SK-N-SH (cell line): ENCODE measurements around the gene MIPEP. TPM values are rescaled to one million over a fixed set of nuclear protein-coding genes. Genes with fewer than 3 reads are reported as not detected.

ENCODE experiments used
- CTCF ChIA-PET: fragments of 300-600, 350-600 bp; formaldehyde crosslinking; extraction: SDS; loops from one replicate; lab custom pipeline; 2021; lab: Yijun Ruan, JAX
- POLR2A ChIA-PET: fragments of 350-600 bp; sonication (Branson Sonifier 250); formaldehyde crosslinking; extraction: SDS; loops from one replicate; lab custom pipeline; 2020; ENCODE audit warnings: antibody characterized with exemption, inconsistent platforms; lab: Yijun Ruan, JAX
- DNase-seq: peaks from one replicate; pipeline ENCODE4 v3.0.0; 2012
- H2AFZ ChIP-seq: fragments of 200-600 bp; sonication (generic); 2 replicates; pipeline ENCODE4 v1.8.1; 2016; ENCODE audit warnings: antibody characterized with exemption, mild to moderate bottlenecking, low read depth
- H3F3A ChIP-seq: fragments of 200-600 bp; sonication (generic); replicated peaks from 2 replicates; pipeline ENCODE3; 2016; ENCODE audit warnings: antibody characterized with exemption, mild to moderate bottlenecking; ENCODE audit not compliant: insufficient read depth
- H3K27ac ChIP-seq, 2 experiments: fragments of 200-500 bp in 1 of 2; fragments of 200-600 bp in 1 of 2; sonication (Bioruptor generic) in 1 of 2; sonication (generic), shearing (Covaris generic) in 1 of 2; 2 replicates each; pipeline versions ENCODE4 v1.5.1 to v1.6.1; 2014 to 2016; ENCODE audit warnings: low read depth in 2 of 2, inconsistent platforms in 1 of 2, low read length in 1 of 2, mild to moderate bottlenecking in 1 of 2, mixed read lengths in 1 of 2
- H3K27me3 ChIP-seq: fragments of 200-600 bp; sonication (generic), shearing (Covaris generic); 2 replicates; pipeline ENCODE4 v1.6.1; 2016; ENCODE audit warnings: mixed run types; ENCODE audit not compliant: insufficient read depth
- H3K36me3 ChIP-seq, 2 experiments: fragments of 200-500 bp in 1 of 2; fragments of 200-600 bp in 1 of 2; sonication (Bioruptor generic) in 1 of 2; sonication (generic) in 1 of 2; replicated peaks in 1 of 2; 2 replicates each; pipeline versions ENCODE3 to v1.5.1; 2014 to 2016; ENCODE audit warnings: low read length in 1 of 2, mild to moderate bottlenecking in 1 of 2; ENCODE audit not compliant: insufficient read depth in 2 of 2, control insufficient read depth in 1 of 2
- H3K4me1 ChIP-seq, 2 experiments: fragments of 200-500 bp in 1 of 2; fragments of 200-600 bp in 1 of 2; sonication (Bioruptor generic) in 1 of 2; sonication (generic), shearing (Covaris generic) in 1 of 2; 2 replicates each; pipeline versions ENCODE4 v1.5.1 to v1.6.1; 2014 to 2016; ENCODE audit warnings: low read depth in 1 of 2, low read length in 1 of 2, mixed run types in 1 of 2; ENCODE audit not compliant: insufficient read depth in 2 of 2, control insufficient read depth in 1 of 2
- H3K4me2 ChIP-seq: fragments of 200-600 bp; sonication (generic), shearing (Covaris generic); 2 replicates; pipeline ENCODE4 v1.6.1; 2017; ENCODE audit warnings: mixed run types
- H3K4me3 ChIP-seq, 2 experiments: fragments of 200-500 bp in 1 of 2; fragments of 200-600 bp in 1 of 2; sonication (Bioruptor generic) in 1 of 2; sonication (generic), shearing (Covaris generic) in 1 of 2; 2 replicates each; pipeline versions ENCODE4 v1.5.1 to v1.8.1; 2014 to 2016; ENCODE audit warnings: low read depth in 2 of 2, inconsistent platforms in 1 of 2, low read length in 1 of 2, mild to moderate bottlenecking in 1 of 2, mixed read lengths in 1 of 2, moderate library complexity in 1 of 2
- H3K79me2 ChIP-seq: fragments of 200-600 bp; sonication (generic); 2 replicates; pipeline ENCODE4 v1.8.1; 2017; ENCODE audit warnings: mild to moderate bottlenecking; ENCODE audit not compliant: insufficient read depth
- H3K9ac ChIP-seq: fragments of 200-600 bp; sonication (generic); 2 replicates; pipeline ENCODE4 v1.6.1; 2017; ENCODE audit warnings: mixed run types
- H3K9me2 ChIP-seq: fragments of 200-600 bp; sonication (generic); 2 replicates; pipeline ENCODE4 v1.6.1; 2017; ENCODE audit warnings: mixed run types
- H3K9me3 ChIP-seq: fragments of 200-600 bp; sonication (generic); 2 replicates; pipeline ENCODE4 v1.6.1; 2017; ENCODE audit warnings: mixed run types, mild to moderate bottlenecking, moderate library complexity
- H4K20me1 ChIP-seq: fragments of 200-600 bp; sonication (generic); 2 replicates; pipeline ENCODE4 v1.6.1; 2017; ENCODE audit warnings: mild to moderate bottlenecking, mixed run types; ENCODE audit not compliant: insufficient read depth
- CTCF ChIP-seq: fragments of 200-600 bp; sonication (generic); IDR thresholded peaks from 2 replicates; pipeline ENCODE4 v1.6.1; 2017; ENCODE audit warnings: antibody characterized with exemption, mild to moderate bottlenecking, moderate library complexity
- EZH2phosphoT487 ChIP-seq: fragments of 200-600 bp; sonication (generic); IDR thresholded peaks from 2 replicates; pipeline ENCODE4 v1.6.1; 2017; ENCODE audit warnings: low read depth, mixed run types, mild to moderate bottlenecking, antibody characterized with exemption, moderate library complexity, borderline replicate concordance
- FOSL2 ChIP-seq: IDR thresholded peaks from 2 replicates; pipeline ENCODE4 v1.4.0; 2012; ENCODE audit warnings: low read depth, mild to moderate bottlenecking, moderate library complexity, borderline replicate concordance
- FOXM1 ChIP-seq: IDR thresholded peaks from 2 replicates; pipeline ENCODE4 v1.4.0; 2012; ENCODE audit warnings: low read depth, mild to moderate bottlenecking
- GATA2 ChIP-seq: sonication (generic); formaldehyde crosslinking; IDR thresholded peaks from 2 replicates; pipeline ENCODE4 v1.5.0; 2020; ENCODE audit warnings: mild to moderate bottlenecking, missing genetic modification reagents
- MEF2A ChIP-seq: IDR thresholded peaks from 2 replicates; pipeline ENCODE4 v1.4.0; 2012; ENCODE audit warnings: low read depth, borderline replicate concordance
- MXI1 ChIP-seq: IDR thresholded peaks from 2 replicates; pipeline ENCODE4 v1.6.1; 2012; ENCODE audit warnings: mild to moderate bottlenecking, low read depth, low read length, improper control_type of control experiment
- PBX3 ChIP-seq: IDR thresholded peaks from 2 replicates; pipeline ENCODE4; 2012
- REST ChIP-seq: IDR thresholded peaks from 2 replicates; pipeline ENCODE4 v1.6.1; 2012; ENCODE audit warnings: mild to moderate bottlenecking, low read depth, low read length, moderate library complexity
- RXRA ChIP-seq: IDR thresholded peaks from 2 replicates; pipeline ENCODE4 v1.4.0; 2012; ENCODE audit warnings: low read depth, mild to moderate bottlenecking, borderline replicate concordance
- SIN3A ChIP-seq: IDR thresholded peaks from 2 replicates; pipeline ENCODE4 v1.6.1; 2012; ENCODE audit warnings: low read depth, mild to moderate bottlenecking, low read length, moderate library complexity, borderline replicate concordance
- SMC3 ChIP-seq: IDR thresholded peaks from 2 replicates; pipeline ENCODE4 v1.6.1; 2012; ENCODE audit warnings: low read depth, low read length, improper control_type of control experiment
- TAF1 ChIP-seq: IDR thresholded peaks from 2 replicates; pipeline ENCODE4 v1.6.1; 2012; ENCODE audit warnings: low read depth, mild to moderate bottlenecking, low read length, moderate library complexity, borderline replicate concordance
- TCF12 ChIP-seq: IDR thresholded peaks from 2 replicates; pipeline ENCODE4 v1.4.0; 2012
- TEAD4 ChIP-seq: IDR thresholded peaks from 2 replicates; pipeline ENCODE4 v1.4.0; 2012; ENCODE audit warnings: mild to moderate bottlenecking, borderline replicate concordance; ENCODE audit not compliant: insufficient read depth
- USF1 ChIP-seq: IDR thresholded peaks from 2 replicates; pipeline ENCODE4 v1.4.0; 2012; ENCODE audit warnings: low read depth, borderline replicate concordance
- ZBTB33 ChIP-seq: IDR thresholded peaks from 2 replicates; pipeline ENCODE4 v1.4.0; 2012; ENCODE audit warnings: low read depth, borderline replicate concordance
- WGBS: methylation state at CpG from one replicate; pipeline ENCODE4 v1.1.6; 2017; ENCODE audit warnings: low lambda C conversion rate; 5-methylcytosine and 5-hydroxymethylcytosine counted together
- polyA plus RNA-seq, 3 experiments: library from polyadenylated mRNA; depleted of rRNA; stranded (reverse); fragments of >200 nt; gene quantifications; 2 replicates each; pipeline ENCODE4 v1.2.3, GENCODE V29; 2012

MIPEP gene
- polyA plus RNA-seq, 1 of the 3 experiments (the other 2 are of a cell fraction) = 12.7 TPM

- Histone ChIP-seq H3K9me3 (no peaks in the 10 kb centered on the region), H3K27ac (no peak overlapping the region), H4K20me1 (no peaks in the 10 kb centered on the region), H3K9ac (no peak overlapping the region), H3K4me2 (no peak overlapping the region), H3K36me3 (no peaks in the 10 kb centered on the region), H3K4me1 (no peaks in the 10 kb centered on the region), H3F3A (peaks cover 9% of the 10 kb centered on the region), H3K79me2 (no peaks in the 10 kb centered on the region), H3K4me3 (no peak overlapping the region)
- WGBS = 85% methylated on average over 3 of the region's 3 CpGs
- ChIA-PET POLR2A (no interaction called here), CTCF (no interaction called here)
- no peak for DNase-seq
- TF ChIP-seq TEAD4 (no peak), SMC3 (no peak), TCF12 (no peak), FOSL2 (no peak), ZBTB33 (no peak), EZH2phosphoT487 (no peak), MEF2A (no peak), MXI1 (no peak), REST (no peak), PBX3 (no peak), USF1 (no peak), SIN3A (no peak), CTCF (no peak), RXRA (no peak), TAF1 (no peak), FOXM1 (no peak), GATA2 (no peak)
- TF ChIP-seq, all 33 proteins: peak for 0
- H3K9me2 ChIP-seq = no peaks in the 10 kb centered on the region
- H3K27me3 ChIP-seq = no peaks in the 10 kb centered on the region
- no peak overlapping the region for H2AFZ ChIP-seq
Observed at GRCh38 chr13:23915308-23915707, 26.1 kb upstream of the MIPEP start.
